HepG2 (cell line): ENCODE measurements around the gene CAVIN3. TPM values are rescaled to one million over a fixed set of nuclear protein-coding genes. Genes with fewer than 3 reads are reported as not detected.

Experiments
- CBFB ChIP-seq: sonication (generic); formaldehyde crosslinking; IDR thresholded peaks from 2 replicates; pipeline ENCODE4 v1.4.0; 2020; ENCODE audit warnings: missing genetic modification reagents
- CREB1 ChIP-seq, 2 experiments: fragments of 450-650 bp in 1 of 2; IDR thresholded peaks; 2 replicates each; pipeline ENCODE4 v1.6.1; 2016 to 2017; ENCODE audit warnings: control low read depth in 1 of 2, mild to moderate bottlenecking in 1 of 2, missing compliant biosample characterization in 1 of 2, missing genetic modification characterization in 1 of 2
- ERF ChIP-seq: IDR thresholded peaks from 2 replicates; pipeline ENCODE4 v1.6.1; 2018; ENCODE audit warnings: missing biosample characterization, missing genetic modification reagents
- GABPB1 ChIP-seq: IDR thresholded peaks from 2 replicates; pipeline ENCODE4 v1.6.1; 2016; ENCODE audit warnings: mild to moderate bottlenecking, missing genetic modification reagents, moderate library complexity, missing compliant biosample characterization
- HDAC1 ChIP-seq: sonication (generic); formaldehyde crosslinking; IDR thresholded peaks from 2 replicates; pipeline ENCODE4 v1.5.1; 2020; ENCODE audit warnings: mild to moderate bottlenecking, missing genetic modification reagents
- JDP2 ChIP-seq: sonication (generic); formaldehyde crosslinking; IDR thresholded peaks from 2 replicates; pipeline ENCODE4 v1.8.1; 2022; ENCODE audit warnings: missing genetic modification reagents, borderline replicate concordance
- KDM1A ChIP-seq: IDR thresholded peaks from 2 replicates; pipeline ENCODE4 v1.6.1; 2016; ENCODE audit warnings: missing compliant biosample characterization
- MEIS1 ChIP-seq: sonication (generic); formaldehyde crosslinking; IDR thresholded peaks from 2 replicates; pipeline ENCODE4 v1.9.0; 2021; ENCODE audit warnings: mild to moderate bottlenecking, missing genetic modification reagents, moderate library complexity, borderline replicate concordance
- MYNN ChIP-seq: sonication (generic); formaldehyde crosslinking; IDR thresholded peaks from 2 replicates; pipeline ENCODE4 v1.4.0; 2020; ENCODE audit warnings: mild to moderate bottlenecking, low read depth, missing genetic modification reagents
- NFATC3 ChIP-seq: sonication (generic); formaldehyde crosslinking; IDR thresholded peaks from 2 replicates; pipeline ENCODE4 v1.5.1; 2020; ENCODE audit warnings: mild to moderate bottlenecking, missing genetic modification reagents
- NFYC ChIP-seq: IDR thresholded peaks from 2 replicates; pipeline ENCODE4 v1.6.1; 2016; ENCODE audit warnings: missing genetic modification reagents, missing compliant biosample characterization
- POLR2A ChIP-seq, 2 experiments: IDR thresholded peaks; 2 replicates each; pipeline ENCODE4 v1.6.1; 2011; ENCODE audit warnings: low read depth in 2 of 2, low read length in 2 of 2, mild to moderate bottlenecking in 1 of 2, moderate library complexity in 1 of 2; ENCODE audit not compliant: insufficient read depth in 1 of 2
- PTBP1 ChIP-seq: fragments of 200-400 bp; formaldehyde crosslinking; IDR thresholded peaks from 2 replicates; pipeline ENCODE4 v1.6.1; 2018; ENCODE audit warnings: low read length, low read depth; ENCODE audit not compliant: poor library complexity, severe bottlenecking
- SRY ChIP-seq: sonication (generic); formaldehyde crosslinking; IDR thresholded peaks from 2 replicates; pipeline ENCODE4 v1.8.0; 2022; ENCODE audit warnings: mild to moderate bottlenecking, missing genetic modification reagents
- USF2 ChIP-seq, 2 experiments: sonication (generic) in 1 of 2; formaldehyde crosslinking in 1 of 2; IDR thresholded peaks; 2 replicates each; pipeline versions ENCODE4 v1.5.1 to v1.6.1; 2011 to 2020; ENCODE audit warnings: borderline replicate concordance in 1 of 2, low read depth in 1 of 2, low read length in 1 of 2, mild to moderate bottlenecking in 1 of 2, missing genetic modification reagents in 1 of 2, moderate library complexity in 1 of 2
- ZBTB21 ChIP-seq: sonication (generic); formaldehyde crosslinking; IDR thresholded peaks from 2 replicates; pipeline ENCODE4 v1.4.0; 2020; ENCODE audit warnings: missing genetic modification reagents
- ZBTB8A ChIP-seq: sonication (generic); formaldehyde crosslinking; IDR thresholded peaks from 2 replicates; pipeline ENCODE4 v1.4.0; 2020; ENCODE audit warnings: mild to moderate bottlenecking, low read depth, missing genetic modification reagents, borderline replicate concordance
- ZNF235 ChIP-seq: sonication (generic); formaldehyde crosslinking; IDR thresholded peaks from 2 replicates; pipeline ENCODE4 v1.8.1; 2023; ENCODE audit warnings: mild to moderate bottlenecking, missing genetic modification reagents, borderline replicate concordance
- ZNF3 ChIP-seq: IDR thresholded peaks from 2 replicates; pipeline ENCODE4 v1.7.0; 2017; ENCODE audit warnings: inconsistent platforms
- ZNF30 ChIP-seq: sonication (generic); formaldehyde crosslinking; IDR thresholded peaks from 2 replicates; pipeline ENCODE4 v1.5.0; 2020; ENCODE audit warnings: mild to moderate bottlenecking, missing genetic modification reagents
- ZNF850 ChIP-seq: sonication (generic); formaldehyde crosslinking; conservative IDR thresholded peaks from 2 replicates; pipeline ENCODE4 v1.9.0; 2021; ENCODE audit warnings: mild to moderate bottlenecking, missing genetic modification reagents
- polyA plus RNA-seq, 8 experiments: library from polyadenylated mRNA; depleted of rRNA in 3 of 8; stranded (reverse) in 7 of 8; unstranded in 1 of 8; fragments of >200 nt; fragmentation: Illumina TruSeq in 4 of 8; extraction: Trizol in 4 of 8; gene quantifications; 2 replicates each; pipeline versions ENCODE4 v1.2.1 to v1.2.3, GENCODE V29; 2011 to 2016; ENCODE audit warnings: low read depth in 4 of 8, missing spikeins in 1 of 8, mixed read lengths in 1 of 8; ENCODE audit not compliant: insufficient read depth in 1 of 8
- total RNA-seq, 5 experiments: library from RNA; depleted of rRNA; stranded (reverse); fragments of >200 nt; fragmentation: Illumina TruSeq; extraction: Trizol; gene quantifications; 2 replicates each; pipeline ENCODE4 v1.2.3, GENCODE V29; 2016; ENCODE audit warnings: low read depth in 1 of 5
- TF ChIP-seq, protein P1 (sequence below): fragments of 450-650 bp; IDR thresholded peaks from 2 replicates; pipeline ENCODE4 v1.6.1; 2017
- TF ChIP-seq, protein P2 (sequence below): sonication (generic); formaldehyde crosslinking; IDR thresholded peaks from 2 replicates; pipeline ENCODE4 v1.5.1; 2020; ENCODE audit warnings: missing genetic modification reagents, mild to moderate bottlenecking, borderline replicate concordance
- TF ChIP-seq, protein P3 (sequence below): sonication (generic); formaldehyde crosslinking; IDR thresholded peaks from 2 replicates; pipeline ENCODE4 v1.4.0; 2020; ENCODE audit warnings: missing genetic modification reagents

CAVIN3 gene
- total and polyA plus RNA-seq, 2 of the 13 experiments (the other 11 are each of a cell fraction or from before 2014, with no cell fraction given), result not detected

DNA sequence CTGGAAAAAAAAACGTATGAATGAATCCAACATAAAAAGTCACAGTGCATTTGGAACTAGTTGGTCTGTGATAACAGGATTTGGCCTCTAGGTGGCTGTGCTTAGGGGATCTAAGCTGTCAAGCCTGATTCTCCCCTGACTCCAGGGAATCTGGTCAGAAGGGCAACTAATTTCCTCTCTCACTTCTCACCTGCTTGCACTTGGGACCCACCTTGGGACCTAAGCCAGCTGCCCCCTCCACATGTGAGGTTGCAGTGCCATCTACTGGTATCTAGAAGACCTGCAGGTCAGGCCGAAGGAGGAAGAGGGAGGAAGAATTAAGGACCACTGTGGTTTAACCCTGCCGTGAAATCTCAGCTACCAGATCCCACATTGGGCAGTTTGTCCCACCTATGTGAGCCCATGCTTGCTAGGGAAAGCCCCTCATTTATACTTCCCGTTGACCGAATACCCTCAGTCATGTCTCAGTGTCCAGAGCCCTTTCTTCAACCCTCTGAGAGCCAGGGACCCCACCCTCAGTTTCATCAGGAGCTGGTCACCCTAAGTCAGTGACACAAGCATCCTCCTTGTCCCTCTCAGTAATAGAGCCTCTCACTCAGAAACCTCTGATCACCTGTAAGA lies 33.2 kb upstream of the CAVIN3 start (continued):
- TF ChIP-seq ZBTB21 (CRISPR knock-in tag) (no peak), MYNN (CRISPR knock-in tag) (no peak), POLR2A (IDR thresholded peaks at IDR 0.05; ENCODE audit: insufficient read depth in 1 of 2, low read depth in 2 of 2, low read length in 2 of 2) (no peak), NFYC (CRISPR knock-in tag) (no peak), HDAC1 (CRISPR knock-in tag) (peak; percentile 54), CREB1 (IDR thresholded peaks at IDR 0.05) (no peak), CREB1 (CRISPR knock-in tag; IDR thresholded peaks at IDR 0.05) (no peak), JDP2 (CRISPR knock-in tag) (no peak), ERF (CRISPR knock-in tag) (0 out of 2 replicates have a peak, but pooled peaks have one; percentile 39), ZBTB8A (no peak), CBFB (CRISPR knock-in tag) (no peak), ZNF850 (CRISPR knock-in tag) (no peak), ZNF30 (CRISPR knock-in tag) (no peak), PTBP1 (no peak), SRY (CRISPR knock-in tag) (no peak), ZNF235 (CRISPR knock-in tag) (no peak), USF2 (IDR thresholded peaks at IDR 0.05; ENCODE audit: low read depth, low read length) (no peak), USF2 (CRISPR knock-in tag; IDR thresholded peaks at IDR 0.05; ENCODE audit: borderline replicate concordance) (no peak), ZNF3 (CRISPR knock-in tag) (no peak), NFATC3 (no peak), KDM1A (CRISPR knock-in tag) (no peak), MEIS1 (CRISPR knock-in tag) (0 out of 2 replicates have a peak, but pooled peaks have one; percentile 43), GABPB1 (CRISPR knock-in tag) (peak; percentile 29; the same call in 1 of the 2 replicates)
- TF ChIP-seq, protein P1, sequence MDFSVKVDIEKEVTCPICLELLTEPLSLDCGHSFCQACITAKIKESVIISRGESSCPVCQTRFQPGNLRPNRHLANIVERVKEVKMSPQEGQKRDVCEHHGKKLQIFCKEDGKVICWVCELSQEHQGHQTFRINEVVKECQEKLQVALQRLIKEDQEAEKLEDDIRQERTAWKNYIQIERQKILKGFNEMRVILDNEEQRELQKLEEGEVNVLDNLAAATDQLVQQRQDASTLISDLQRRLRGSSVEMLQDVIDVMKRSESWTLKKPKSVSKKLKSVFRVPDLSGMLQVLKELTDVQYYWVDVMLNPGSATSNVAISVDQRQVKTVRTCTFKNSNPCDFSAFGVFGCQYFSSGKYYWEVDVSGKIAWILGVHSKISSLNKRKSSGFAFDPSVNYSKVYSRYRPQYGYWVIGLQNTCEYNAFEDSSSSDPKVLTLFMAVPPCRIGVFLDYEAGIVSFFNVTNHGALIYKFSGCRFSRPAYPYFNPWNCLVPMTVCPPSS, result no peak
- TF ChIP-seq, protein P2, sequence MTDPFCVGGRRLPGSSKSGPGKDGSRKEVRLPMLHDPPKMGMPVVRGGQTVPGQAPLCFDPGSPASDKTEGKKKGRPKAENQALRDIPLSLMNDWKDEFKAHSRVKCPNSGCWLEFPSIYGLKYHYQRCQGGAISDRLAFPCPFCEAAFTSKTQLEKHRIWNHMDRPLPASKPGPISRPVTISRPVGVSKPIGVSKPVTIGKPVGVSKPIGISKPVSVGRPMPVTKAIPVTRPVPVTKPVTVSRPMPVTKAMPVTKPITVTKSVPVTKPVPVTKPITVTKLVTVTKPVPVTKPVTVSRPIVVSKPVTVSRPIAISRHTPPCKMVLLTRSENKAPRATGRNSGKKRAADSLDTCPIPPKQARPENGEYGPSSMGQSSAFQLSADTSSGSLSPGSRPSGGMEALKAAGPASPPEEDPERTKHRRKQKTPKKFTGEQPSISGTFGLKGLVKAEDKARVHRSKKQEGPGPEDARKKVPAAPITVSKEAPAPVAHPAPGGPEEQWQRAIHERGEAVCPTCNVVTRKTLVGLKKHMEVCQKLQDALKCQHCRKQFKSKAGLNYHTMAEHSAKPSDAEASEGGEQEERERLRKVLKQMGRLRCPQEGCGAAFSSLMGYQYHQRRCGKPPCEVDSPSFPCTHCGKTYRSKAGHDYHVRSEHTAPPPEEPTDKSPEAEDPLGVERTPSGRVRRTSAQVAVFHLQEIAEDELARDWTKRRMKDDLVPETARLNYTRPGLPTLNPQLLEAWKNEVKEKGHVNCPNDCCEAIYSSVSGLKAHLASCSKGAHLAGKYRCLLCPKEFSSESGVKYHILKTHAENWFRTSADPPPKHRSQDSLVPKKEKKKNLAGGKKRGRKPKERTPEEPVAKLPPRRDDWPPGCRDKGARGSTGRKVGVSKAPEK, result peak; percentile 72; the same call in 1 of the 2 replicates
- TF ChIP-seq, protein P3, sequence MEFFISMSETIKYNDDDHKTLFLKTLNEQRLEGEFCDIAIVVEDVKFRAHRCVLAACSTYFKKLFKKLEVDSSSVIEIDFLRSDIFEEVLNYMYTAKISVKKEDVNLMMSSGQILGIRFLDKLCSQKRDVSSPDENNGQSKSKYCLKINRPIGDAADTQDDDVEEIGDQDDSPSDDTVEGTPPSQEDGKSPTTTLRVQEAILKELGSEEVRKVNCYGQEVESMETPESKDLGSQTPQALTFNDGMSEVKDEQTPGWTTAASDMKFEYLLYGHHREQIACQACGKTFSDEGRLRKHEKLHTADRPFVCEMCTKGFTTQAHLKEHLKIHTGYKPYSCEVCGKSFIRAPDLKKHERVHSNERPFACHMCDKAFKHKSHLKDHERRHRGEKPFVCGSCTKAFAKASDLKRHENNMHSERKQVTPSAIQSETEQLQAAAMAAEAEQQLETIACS (CRISPR knock-in tag), result no peak
